HCT116 (cell line): ENCODE results near the gene ARHGEF9. TPM values are rescaled to one million over a fixed set of nuclear protein-coding genes. Genes with fewer than 3 reads are reported as not detected.
"Not testable (repeated sequence)": the region's sequence is repeated elsewhere in the genome, so short reads cannot be mapped to it uniquely, and the experiment has no call there.

Experiments
- ATAC-seq: fragments of 200-7000 bp; cut with Tn5 transposase; 2 replicates; pipeline ENCODE4 v1.9.1; 2020; ENCODE audit warnings: mild to moderate bottlenecking, moderate library complexity
- BruUV-seq: library from RNA; stranded (reverse); fragments of 400-500 nt; replicated peaks from 2 replicates; lab custom pipeline; 2021; lab: Mats Ljungman, UMichigan
- CTCF ChIA-PET: fragments of 300-600 bp; sonication (Branson Sonifier 250); formaldehyde crosslinking; loops from one replicate; lab custom pipeline; 2021; ENCODE audit warnings: antibody characterized with exemption; lab: Charles Lee
- POLR2A ChIA-PET: fragments of 300-600, 350-600 bp; sonication (Branson Sonifier 250); formaldehyde crosslinking; loops from one replicate; lab custom pipeline; 2021; ENCODE audit warnings: antibody characterized with exemption; lab: Charles Lee
- RAD21 ChIA-PET, 2 experiments: fragments of 300-600 bp; sonication (Branson Sonifier 250); formaldehyde crosslinking; loops; one replicate each; lab custom pipeline; 2023; ENCODE audit warnings: low total read pairs in 2 of 2; ENCODE audit not compliant: uncharacterized antibody in 2 of 2, unreplicated experiment in 2 of 2, low non-redundant PET in 1 of 2; lab: Charles Lee
- DNase-seq: peaks from one replicate; pipeline ENCODE4 v3.0.0-alpha.2; 2010; ENCODE audit warnings: low read depth, low spot score
- H2AFZ ChIP-seq: fragments of 200-600 bp; shearing (Covaris generic), sonication (generic); 2 replicates; pipeline ENCODE4 v1.6.1; 2017; ENCODE audit warnings: low read depth, mixed run types, mixed read lengths, antibody characterized with exemption, low read length; ENCODE audit not compliant: poor library complexity, severe bottlenecking
- H3K27ac ChIP-seq: 2 replicates; pipeline ENCODE4 v1.5.1; 2012; ENCODE audit warnings: low read depth, low read length
- H3K27me3 ChIP-seq: fragments of 200-600 bp; sonication (generic); 2 replicates; pipeline ENCODE4 v1.6.1; 2016; ENCODE audit warnings: mixed run types, low read length, mixed read lengths; ENCODE audit not compliant: insufficient read depth
- H3K36me3 ChIP-seq, 2 experiments: fragments of 200-500 bp in 1 of 2; fragments of 200-600 bp in 1 of 2; sonication (Bioruptor generic) in 1 of 2; sonication (generic) in 1 of 2; 2 replicates each; pipeline versions ENCODE4 v1.5.1 to v1.6.1; 2014 to 2016; ENCODE audit warnings: low read length in 2 of 2, inconsistent platforms in 1 of 2, mixed read lengths in 1 of 2, mixed run types in 1 of 2; ENCODE audit not compliant: insufficient read depth in 2 of 2, control insufficient read depth in 1 of 2
- H3K4me1 ChIP-seq, 2 experiments: fragments of 200-600 bp in 1 of 2; sonication (generic) in 1 of 2; 2 replicates each; pipeline versions ENCODE4 v1.5.1 to v1.6.1; 2012 to 2017; ENCODE audit warnings: low read length in 2 of 2, inconsistent platforms in 1 of 2, mild to moderate bottlenecking in 1 of 2, mixed read lengths in 1 of 2, mixed run types in 1 of 2, moderate library complexity in 1 of 2; ENCODE audit not compliant: insufficient read depth in 2 of 2, control insufficient read depth in 1 of 2
- H3K4me2 ChIP-seq: fragments of 200-600 bp; sonication (generic); 2 replicates; pipeline ENCODE4 v1.6.1; 2017; ENCODE audit warnings: mixed run types, low read length, mixed read lengths
- H3K4me3 ChIP-seq, 2 experiments: fragments of 200-600 bp in 1 of 2; sonication (generic) in 1 of 2; replicated peaks in 1 of 2; 2 replicates each; pipeline ENCODE4 v1.5.1; 2011 to 2016; ENCODE audit warnings: low read length in 2 of 2, control low read depth in 1 of 2, low read depth in 1 of 2, mild to moderate bottlenecking in 1 of 2, mixed read lengths in 1 of 2, mixed run types in 1 of 2
- H3K79me2 ChIP-seq: fragments of 200-600 bp; sonication (generic); 2 replicates; pipeline ENCODE4 v1.6.1; 2017; ENCODE audit warnings: mild to moderate bottlenecking, mixed run types, low read length, moderate library complexity, mixed read lengths; ENCODE audit not compliant: insufficient read depth
- H3K9ac ChIP-seq: fragments of 200-600 bp; sonication (generic); 2 replicates; pipeline ENCODE4 v1.6.1; 2016; ENCODE audit warnings: low read length, mixed read lengths
- H3K9me2 ChIP-seq: fragments of 200-600 bp; sonication (generic), shearing (Covaris generic); 2 replicates; pipeline ENCODE4 v1.6.1; 2017; ENCODE audit warnings: mixed run types, mild to moderate bottlenecking, moderate library complexity; ENCODE audit not compliant: insufficient read depth
- H3K9me3 ChIP-seq, 2 experiments: fragments of 200-500 bp in 1 of 2; fragments of 200-600 bp in 1 of 2; sonication (Bioruptor generic) in 1 of 2; sonication (generic) in 1 of 2; 2 replicates each; pipeline ENCODE4 v1.6.1; 2014 to 2017; ENCODE audit warnings: low read length in 2 of 2, mixed read lengths in 2 of 2, inconsistent platforms in 1 of 2, low read depth in 1 of 2, mild to moderate bottlenecking in 1 of 2, mixed run types in 1 of 2, moderate library complexity in 1 of 2; ENCODE audit not compliant: control insufficient read depth in 1 of 2, insufficient read depth in 1 of 2
- H4K20me1 ChIP-seq: fragments of 200-600 bp; sonication (generic), shearing (Covaris generic); 2 replicates; pipeline ENCODE4 v1.6.1; 2017; ENCODE audit warnings: mixed run types, mild to moderate bottlenecking, moderate library complexity; ENCODE audit not compliant: insufficient read depth
- CEBPB ChIP-seq: IDR thresholded peaks from 2 replicates; pipeline ENCODE4 v1.6.1; 2012; ENCODE audit warnings: low read depth
- ELF1 ChIP-seq: IDR thresholded peaks from 2 replicates; pipeline ENCODE4 v1.6.1; 2012; ENCODE audit warnings: low read depth, borderline replicate concordance
- EZH2phosphoT487 ChIP-seq: fragments of 200-600 bp; IDR thresholded peaks from 2 replicates; pipeline ENCODE4 v1.6.1; 2018; ENCODE audit warnings: antibody characterized with exemption, borderline replicate concordance
- FOSL1 ChIP-seq: IDR thresholded peaks from 2 replicates; pipeline ENCODE4 v1.6.1; 2012; ENCODE audit warnings: low read depth
- JUND ChIP-seq: IDR thresholded peaks from 2 replicates; pipeline ENCODE4 v1.6.1; 2012
- MAX ChIP-seq: IDR thresholded peaks from 2 replicates; pipeline ENCODE4 v1.6.1; 2012
- RAD21 ChIP-seq: IDR thresholded peaks from 2 replicates; pipeline ENCODE4 v1.6.1; 2012; ENCODE audit warnings: low read depth, mild to moderate bottlenecking
- SP1 ChIP-seq: IDR thresholded peaks from 2 replicates; pipeline ENCODE4 v1.6.1; 2012; ENCODE audit warnings: low read depth
- TCF7L2 ChIP-seq: IDR thresholded peaks from 2 replicates; pipeline ENCODE4 v1.7.0; 2011; ENCODE audit warnings: borderline replicate concordance, inconsistent platforms; ENCODE audit not compliant: insufficient read depth, insufficient read length; ENCODE audit errors: extremely low read depth
- YY1 ChIP-seq: IDR thresholded peaks from 2 replicates; pipeline ENCODE4 v1.6.1; 2011; ENCODE audit warnings: low read length, low read depth, moderate library complexity, mild to moderate bottlenecking; ENCODE audit not compliant: insufficient replicate concordance; ENCODE audit errors: extremely low read depth
- ZNF274 ChIP-seq: fragments of 200-500 bp; sonication (Bioruptor generic); IDR thresholded peaks from 2 replicates; pipeline ENCODE4 v1.6.1; 2014; ENCODE audit warnings: mild to moderate bottlenecking, low read depth, low read length, inconsistent platforms
- intact Hi-C: fragments of 100-400 bp; cut with micrococcal nuclease; formaldehyde crosslinking; loops from 2 replicates; pipeline ENCODE4 v1.10.0; 2022
- total RNA-seq: library from RNA; stranded (reverse); gene quantifications from one replicate; pipeline ENCODE4 v1.2.1, GENCODE V29; 2021; ENCODE audit not compliant: unreplicated experiment
- TF ChIP-seq, protein P1 (sequence below): IDR thresholded peaks from 2 replicates; pipeline ENCODE4 v1.6.1; 2012; ENCODE audit warnings: low read depth
- TF ChIP-seq, protein P2 (sequence below), 3 experiments: fragments of 200-600 bp in 1 of 3; sonication (generic) in 1 of 3; IDR thresholded peaks in 2 of 3; conservative IDR thresholded peaks in 1 of 3; 2 replicates each; pipeline ENCODE4 v1.5.1; 2012 to 2017; ENCODE audit warnings: low read depth in 2 of 3, low read length in 2 of 3, antibody characterized with exemption in 1 of 3, borderline replicate concordance in 1 of 3, control low read depth in 1 of 3, mild to moderate bottlenecking in 1 of 3, mixed read lengths in 1 of 3, mixed run types in 1 of 3, moderate library complexity in 1 of 3; ENCODE audit not compliant: insufficient read depth in 1 of 3

The ARHGEF9 gene
- total RNA-seq, 1 experiment from 2014 or later: 15.0 TPM

DNA sequence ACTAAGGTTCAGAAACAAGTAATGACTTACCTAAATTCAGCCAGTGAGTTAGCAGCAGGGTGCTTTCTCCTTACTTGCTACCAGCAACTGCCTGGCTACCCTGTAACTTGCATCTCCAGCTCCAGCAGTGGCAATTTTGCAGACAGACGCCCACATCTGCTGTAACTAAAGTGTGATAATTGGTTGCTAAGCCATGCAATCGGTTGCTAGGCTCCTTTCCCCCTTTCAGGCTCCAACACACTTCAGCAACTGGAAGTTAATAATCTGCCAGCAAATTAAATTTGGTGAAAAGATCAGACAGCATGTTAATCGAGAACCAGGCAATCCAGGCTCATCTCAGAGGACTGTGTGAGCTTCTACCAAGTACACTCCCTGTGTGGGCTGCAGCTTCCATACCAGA lies 24.2 kb upstream of the ARHGEF9 start:
- intact Hi-C loops: no loop called here
- Histone ChIP-seq H3K79me2 (no peaks in the 10 kb centered on the region), H3K4me2 (no peak overlapping the region), H3K9ac (no peak overlapping the region), H3K27ac (no peak overlapping the region), H4K20me1 (no peaks in the 10 kb centered on the region), H3K9me3 (no peaks in the 10 kb centered on the region), H3K4me3 (no peak overlapping the region), H3K4me1 (no peaks in the 10 kb centered on the region), H3K36me3 (no peaks in the 10 kb centered on the region), H2AFZ (no peak overlapping the region), H3K27me3 (no peaks in the 10 kb centered on the region), H3K9me2 (no peaks in the 10 kb centered on the region)
- BruUV-seq: no TSS peak
- TF ChIP-seq TCF7L2: no peak
- no peak for TF ChIP-seq YY1
- TF ChIP-seq JUND: no peak
- TF ChIP-seq FOSL1: no peak
- no peak for TF ChIP-seq RAD21
- TF ChIP-seq ELF1: no peak
- TF ChIP-seq ZNF274: no peak
- no peak for TF ChIP-seq MAX
- TF ChIP-seq SP1: no peak
- TF ChIP-seq CEBPB: no peak
- TF ChIP-seq, protein P1, sequence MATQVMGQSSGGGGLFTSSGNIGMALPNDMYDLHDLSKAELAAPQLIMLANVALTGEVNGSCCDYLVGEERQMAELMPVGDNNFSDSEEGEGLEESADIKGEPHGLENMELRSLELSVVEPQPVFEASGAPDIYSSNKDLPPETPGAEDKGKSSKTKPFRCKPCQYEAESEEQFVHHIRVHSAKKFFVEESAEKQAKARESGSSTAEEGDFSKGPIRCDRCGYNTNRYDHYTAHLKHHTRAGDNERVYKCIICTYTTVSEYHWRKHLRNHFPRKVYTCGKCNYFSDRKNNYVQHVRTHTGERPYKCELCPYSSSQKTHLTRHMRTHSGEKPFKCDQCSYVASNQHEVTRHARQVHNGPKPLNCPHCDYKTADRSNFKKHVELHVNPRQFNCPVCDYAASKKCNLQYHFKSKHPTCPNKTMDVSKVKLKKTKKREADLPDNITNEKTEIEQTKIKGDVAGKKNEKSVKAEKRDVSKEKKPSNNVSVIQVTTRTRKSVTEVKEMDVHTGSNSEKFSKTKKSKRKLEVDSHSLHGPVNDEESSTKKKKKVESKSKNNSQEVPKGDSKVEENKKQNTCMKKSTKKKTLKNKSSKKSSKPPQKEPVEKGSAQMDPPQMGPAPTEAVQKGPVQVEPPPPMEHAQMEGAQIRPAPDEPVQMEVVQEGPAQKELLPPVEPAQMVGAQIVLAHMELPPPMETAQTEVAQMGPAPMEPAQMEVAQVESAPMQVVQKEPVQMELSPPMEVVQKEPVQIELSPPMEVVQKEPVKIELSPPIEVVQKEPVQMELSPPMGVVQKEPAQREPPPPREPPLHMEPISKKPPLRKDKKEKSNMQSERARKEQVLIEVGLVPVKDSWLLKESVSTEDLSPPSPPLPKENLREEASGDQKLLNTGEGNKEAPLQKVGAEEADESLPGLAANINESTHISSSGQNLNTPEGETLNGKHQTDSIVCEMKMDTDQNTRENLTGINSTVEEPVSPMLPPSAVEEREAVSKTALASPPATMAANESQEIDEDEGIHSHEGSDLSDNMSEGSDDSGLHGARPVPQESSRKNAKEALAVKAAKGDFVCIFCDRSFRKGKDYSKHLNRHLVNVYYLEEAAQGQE: no peak
- TF ChIP-seq EZH2phosphoT487: no peak
- TF ChIP-seq, protein P2, sequence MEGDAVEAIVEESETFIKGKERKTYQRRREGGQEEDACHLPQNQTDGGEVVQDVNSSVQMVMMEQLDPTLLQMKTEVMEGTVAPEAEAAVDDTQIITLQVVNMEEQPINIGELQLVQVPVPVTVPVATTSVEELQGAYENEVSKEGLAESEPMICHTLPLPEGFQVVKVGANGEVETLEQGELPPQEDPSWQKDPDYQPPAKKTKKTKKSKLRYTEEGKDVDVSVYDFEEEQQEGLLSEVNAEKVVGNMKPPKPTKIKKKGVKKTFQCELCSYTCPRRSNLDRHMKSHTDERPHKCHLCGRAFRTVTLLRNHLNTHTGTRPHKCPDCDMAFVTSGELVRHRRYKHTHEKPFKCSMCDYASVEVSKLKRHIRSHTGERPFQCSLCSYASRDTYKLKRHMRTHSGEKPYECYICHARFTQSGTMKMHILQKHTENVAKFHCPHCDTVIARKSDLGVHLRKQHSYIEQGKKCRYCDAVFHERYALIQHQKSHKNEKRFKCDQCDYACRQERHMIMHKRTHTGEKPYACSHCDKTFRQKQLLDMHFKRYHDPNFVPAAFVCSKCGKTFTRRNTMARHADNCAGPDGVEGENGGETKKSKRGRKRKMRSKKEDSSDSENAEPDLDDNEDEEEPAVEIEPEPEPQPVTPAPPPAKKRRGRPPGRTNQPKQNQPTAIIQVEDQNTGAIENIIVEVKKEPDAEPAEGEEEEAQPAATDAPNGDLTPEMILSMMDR (IDR thresholded peaks at IDR 0.05 in 2 of 3, conservative IDR thresholded peaks at IDR 0.05 in 1 of 3; ENCODE audit: borderline replicate concordance in 1 of 3, insufficient read depth in 1 of 3, low read depth in 2 of 3, low read length in 2 of 3): no peak
- DNase-seq: no peak
- no peak for ATAC-seq
- RAD21 ChIA-PET: no interaction called here
- POLR2A ChIA-PET: no interaction called here
- CTCF ChIA-PET: no interaction called here

GRCh38 chrX:63795406-63795805 lies 10.4 kb upstream of the ARHGEF9 start:
- H3K4me1 ChIP-seq, BruUV-seq, H3K9ac ChIP-seq, DNase-seq, H3K9me2 ChIP-seq, H3K79me2 ChIP-seq, H3K4me3 ChIP-seq, CTCF ChIA-PET, intact Hi-C loops, ATAC-seq, H3K36me3 ChIP-seq, H4K20me1 ChIP-seq, H2AFZ ChIP-seq, H3K9me3 ChIP-seq, RAD21 ChIA-PET, H3K27ac ChIP-seq, H3K27me3 ChIP-seq, H3K4me2 ChIP-seq, POLR2A ChIA-PET: not testable (repeated sequence)
